Body of pancreas (tissue), 4 donors: ENCODE results near the gene MRPL43. TPM values are rescaled to one million over a fixed set of nuclear protein-coding genes. Genes with fewer than 3 reads are reported as not detected.
A peak's percentile ranks its signal among the peaks of the same experiment; 100 is the strongest.

Experiments used
- ATAC-seq: fragments of 150-250 bp; one replicate; pipeline ENCODE4 v1.9.1; 2016
- DNase-seq, 4 donors: peaks; one replicate each; pipeline ENCODE4 v3.0.0-alpha.2; 2019
- H3K27ac ChIP-seq, 4 donors: fragments of 200-600 bp; sonication (generic); 1 replicate in 3 of 4; 2 replicates in 1 of 4; pipeline versions ENCODE4 v1.5.1 to v1.6.1; 2016 to 2019; ENCODE audit warnings: mild to moderate bottlenecking in 1 of 4, mixed read lengths in 1 of 4, moderate library complexity in 1 of 4
- H3K27me3 ChIP-seq, 2 donors: fragments of 200-600 bp; sonication (generic); one replicate each; pipeline ENCODE4 v1.6.0; 2016; ENCODE audit warnings: mild to moderate bottlenecking in 1 of 2
- H3K36me3 ChIP-seq, 2 donors: fragments of 200-600 bp; sonication (generic); replicated peaks in 1 of 2; 2 replicates each; pipeline ENCODE4 v1.5.1; 2016; ENCODE audit warnings: low read depth in 2 of 2; ENCODE audit not compliant: insufficient read depth in 1 of 2
- H3K4me1 ChIP-seq: fragments of 200-600 bp; sonication (generic); one replicate; pipeline ENCODE4 v1.6.0; 2016
- H3K4me3 ChIP-seq, 2 donors: fragments of 200-600 bp; sonication (generic); 1 replicate in 1 of 2; 2 replicates in 1 of 2; pipeline ENCODE4 v1.5.1; 2016 to 2019
- H3K9me3 ChIP-seq, 3 donors: fragments of 200-600 bp; sonication (generic); 1 replicate in 2 of 3; 2 replicates in 1 of 3; pipeline ENCODE4 v1.5.1; 2016
- POLR2A ChIP-seq, 3 donors: fragments of 450-650 bp; IDR thresholded peaks; one replicate each; pipeline ENCODE4 v1.6.1; 2016; ENCODE audit warnings: antibody characterized with exemption in 3 of 3, mild to moderate bottlenecking in 2 of 3
- WGBS, 2 donors: methylation state at CpG; one replicate each; pipeline ENCODE4 v1.1.5; 2017; 5-methylcytosine and 5-hydroxymethylcytosine counted together
- intact Hi-C: fragments of 100-400 bp; cut with DNase I; formaldehyde crosslinking; loops from one replicate; pipeline ENCODE4 v1.15.1; 2023
- total RNA-seq, 2 donors: library from RNA; depleted of rRNA; stranded (reverse); fragments of >200 nt; gene quantifications; one replicate each; pipeline ENCODE4 v1.1.0, GENCODE V29; 2016
- TF ChIP-seq, protein P1 (sequence below), 7 experiments: fragments of 450-650 bp in 4 of 7; fragments of 200-600 bp in 3 of 7; sonication (generic) in 3 of 7; IDR thresholded peaks; one replicate each; pipeline ENCODE4 v1.5.1; 2016 to 2019; ENCODE audit warnings: antibody characterized with exemption in 7 of 7

The MRPL43 gene
- total RNA-seq, 2 donors from 2014 or later = 53.7 to 90.5 TPM

DNA sequence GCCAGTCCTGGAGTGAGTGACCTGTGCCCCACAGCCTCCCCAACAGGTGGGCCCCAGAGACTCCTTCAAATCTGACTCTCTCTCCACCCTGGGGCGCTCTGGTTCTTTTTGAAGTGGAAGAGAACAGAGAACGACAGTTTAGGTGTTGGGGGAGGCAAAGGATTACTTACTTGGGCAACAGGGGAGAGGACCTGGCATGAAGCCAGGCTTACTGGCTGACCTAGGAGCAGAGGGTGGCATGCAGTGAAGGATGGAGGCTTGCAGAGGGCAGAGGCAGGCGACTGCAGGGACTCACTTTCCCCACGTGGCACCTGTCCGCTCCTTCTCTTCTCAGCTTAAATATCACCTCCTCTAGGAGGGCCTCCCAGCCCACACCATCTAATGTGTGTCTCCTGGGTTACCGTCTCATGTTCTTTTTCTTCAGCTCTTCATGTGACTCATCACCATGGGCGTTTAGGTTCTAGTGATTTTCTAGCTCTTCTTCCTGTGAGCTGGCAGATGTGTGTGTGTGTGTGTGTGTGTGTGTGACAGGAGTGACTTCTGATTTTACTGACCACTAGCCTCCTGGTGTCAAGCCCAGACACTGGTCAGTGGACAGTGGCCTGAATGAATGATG, 27.8 kb upstream of the MRPL43 start:
- intact Hi-C loops = no loop called here
- no peaks in the 10 kb centered on the region for H3K36me3 ChIP-seq
- no peak overlapping the region for H3K27ac ChIP-seq
- 38 to 46% methylated on average over 6 to 7 of the region's 7 CpGs for WGBS, 2 donors
- no peaks in the 10 kb centered on the region for H3K27me3 ChIP-seq
- no peak for TF ChIP-seq POLR2A (IDR thresholded peaks at IDR 0.05)
- TF ChIP-seq, protein P1, sequence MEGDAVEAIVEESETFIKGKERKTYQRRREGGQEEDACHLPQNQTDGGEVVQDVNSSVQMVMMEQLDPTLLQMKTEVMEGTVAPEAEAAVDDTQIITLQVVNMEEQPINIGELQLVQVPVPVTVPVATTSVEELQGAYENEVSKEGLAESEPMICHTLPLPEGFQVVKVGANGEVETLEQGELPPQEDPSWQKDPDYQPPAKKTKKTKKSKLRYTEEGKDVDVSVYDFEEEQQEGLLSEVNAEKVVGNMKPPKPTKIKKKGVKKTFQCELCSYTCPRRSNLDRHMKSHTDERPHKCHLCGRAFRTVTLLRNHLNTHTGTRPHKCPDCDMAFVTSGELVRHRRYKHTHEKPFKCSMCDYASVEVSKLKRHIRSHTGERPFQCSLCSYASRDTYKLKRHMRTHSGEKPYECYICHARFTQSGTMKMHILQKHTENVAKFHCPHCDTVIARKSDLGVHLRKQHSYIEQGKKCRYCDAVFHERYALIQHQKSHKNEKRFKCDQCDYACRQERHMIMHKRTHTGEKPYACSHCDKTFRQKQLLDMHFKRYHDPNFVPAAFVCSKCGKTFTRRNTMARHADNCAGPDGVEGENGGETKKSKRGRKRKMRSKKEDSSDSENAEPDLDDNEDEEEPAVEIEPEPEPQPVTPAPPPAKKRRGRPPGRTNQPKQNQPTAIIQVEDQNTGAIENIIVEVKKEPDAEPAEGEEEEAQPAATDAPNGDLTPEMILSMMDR (IDR thresholded peaks at IDR 0.05) = no peak
- H3K4me1 ChIP-seq = peaks cover 13% of the 10 kb centered on the region
- peak in 1 of 4 donors; percentile 42 for DNase-seq
- no peaks in the 10 kb centered on the region for H3K9me3 ChIP-seq
- H3K4me3 ChIP-seq = no peak overlapping the region
- ATAC-seq = no peak

DNA sequence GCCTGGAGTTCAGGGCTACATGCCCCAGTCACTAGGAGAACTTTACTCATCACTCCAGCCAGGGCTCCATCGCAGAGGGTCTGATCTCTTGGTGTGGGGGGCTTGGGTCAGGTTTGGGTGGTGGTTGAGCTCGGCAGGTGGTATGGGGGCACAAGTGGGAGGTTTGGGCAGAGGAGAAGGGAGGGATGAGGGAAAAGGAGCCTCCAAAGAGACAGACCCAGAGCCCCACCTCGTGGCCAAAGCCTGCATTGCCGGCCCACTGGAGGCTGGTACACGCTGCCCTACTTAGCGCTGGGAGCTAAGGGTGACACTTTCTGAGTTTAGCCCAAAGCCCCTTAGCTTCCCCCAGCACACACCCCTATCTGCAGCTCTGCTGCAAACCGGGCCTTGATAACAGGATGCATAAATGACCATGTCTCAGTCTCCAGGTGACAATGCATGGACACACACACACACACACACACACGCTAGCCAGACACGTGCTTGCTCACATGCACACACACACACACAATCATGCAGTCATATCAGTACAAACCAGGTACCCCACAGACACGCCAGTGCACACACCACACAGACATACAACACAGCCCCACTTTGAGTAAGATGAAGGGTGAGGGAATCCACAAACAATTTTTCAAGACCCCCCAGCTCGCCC, 27.1 kb upstream of the MRPL43 start:
- intact Hi-C loops = no loop called here
- H3K4me3 ChIP-seq = no peak overlapping the region
- no peaks in the 10 kb centered on the region for H3K36me3 ChIP-seq
- DNase-seq = peak; percentile 81 to 91 (median 86)
- no peaks in the 10 kb centered on the region for H3K9me3 ChIP-seq
- peaks cover 13% of the 10 kb centered on the region for H3K4me1 ChIP-seq
- H3K27me3 ChIP-seq = no peaks in the 10 kb centered on the region
- peak; percentile 70 for ATAC-seq
- H3K27ac ChIP-seq = no peak overlapping the region
- TF ChIP-seq POLR2A (IDR thresholded peaks at IDR 0.05) = no peak
- TF ChIP-seq, protein P1 (IDR thresholded peaks at IDR 0.05) = peak; percentile 82 to 95 (median 91)
- WGBS, 2 donors = 5 to 7% methylated on average over 8 to 11 of the region's 11 CpGs

DNA sequence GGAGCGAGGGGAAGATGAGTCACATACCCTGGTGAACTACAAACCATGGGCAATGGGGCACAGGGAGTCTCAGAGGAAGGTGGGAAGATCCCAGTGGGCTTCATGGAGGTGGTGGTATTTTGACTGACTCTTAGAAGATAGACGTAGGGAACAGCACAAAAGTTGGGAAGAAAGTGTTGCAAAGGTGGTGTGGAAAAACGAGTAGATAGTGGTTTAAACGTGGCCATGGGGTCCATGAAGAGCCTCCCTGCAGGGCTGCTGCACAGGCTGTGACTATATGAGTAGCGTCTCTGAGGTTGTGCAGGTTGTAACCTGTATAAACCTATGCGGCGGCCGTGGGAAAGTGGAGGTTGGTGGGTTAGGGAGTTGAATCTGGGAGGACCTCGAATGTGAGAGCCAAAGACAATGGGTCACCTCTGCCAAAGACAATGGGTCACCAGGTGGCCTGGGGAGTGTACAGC, 26.1 kb upstream of the MRPL43 start:
- WGBS, 2 donors = 32 to 39% methylated on average over 9 of the region's 9 CpGs
- Histone ChIP-seq H3K36me3 (no peaks in the 10 kb centered on the region), H3K4me1 (peaks cover 13% of the 10 kb centered on the region), H3K27ac (no peak overlapping the region), H3K4me3 (no peak overlapping the region), H3K27me3 (no peaks in the 10 kb centered on the region), H3K9me3 (no peaks in the 10 kb centered on the region)
- TF ChIP-seq, protein P1 (IDR thresholded peaks at IDR 0.05) = no peak
- no peak for TF ChIP-seq POLR2A (IDR thresholded peaks at IDR 0.05)
- intact Hi-C loops = no loop called here
- no peak for ATAC-seq
- no peak for DNase-seq

DNA sequence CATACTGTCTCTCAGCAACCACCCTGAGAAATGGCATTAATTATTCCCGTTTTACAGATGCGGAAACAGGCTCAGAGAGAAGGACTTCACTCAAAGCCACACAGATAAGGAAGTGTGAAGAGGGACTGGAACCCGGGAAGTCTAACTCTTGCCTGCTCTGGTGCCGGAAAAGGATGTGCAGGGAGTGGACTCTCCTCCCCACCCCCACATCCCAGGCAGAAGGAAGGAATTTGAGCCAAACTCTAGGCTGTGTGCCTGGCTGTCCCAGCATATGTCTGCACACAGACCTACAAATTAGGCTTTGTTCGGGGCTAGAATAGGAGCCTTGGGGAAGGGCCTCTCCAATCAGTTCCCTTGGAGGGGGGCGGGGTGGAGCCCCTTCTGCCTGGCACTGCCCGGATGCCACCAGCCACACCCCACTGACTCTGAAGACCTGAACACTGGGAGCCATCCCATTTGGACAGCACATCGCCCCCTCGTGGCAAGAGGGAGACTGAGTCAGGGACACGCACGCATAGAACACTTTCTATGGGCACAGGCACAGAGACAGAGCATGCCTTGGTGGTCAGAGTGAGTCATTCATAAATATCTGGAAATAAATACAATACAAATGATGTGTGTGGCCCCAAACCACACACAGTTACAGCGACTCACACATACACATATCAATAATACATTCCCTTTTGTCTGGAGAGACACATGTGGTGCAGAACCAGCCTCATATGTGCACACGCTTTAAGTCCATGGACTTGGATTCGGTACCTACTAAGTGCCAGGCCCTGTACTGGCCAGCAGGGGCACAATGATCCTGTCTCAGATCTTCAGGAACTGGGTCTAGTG, 25.4 kb upstream of the MRPL43 start:
- TF ChIP-seq, protein P1 (IDR thresholded peaks at IDR 0.05) = peak; percentile 71 to 98 (median 88)
- no peak for TF ChIP-seq POLR2A (IDR thresholded peaks at IDR 0.05)
- H3K9me3 ChIP-seq = no peaks in the 10 kb centered on the region
- peak overlapping the region in 2 of 4 donors; percentile 14 to 15 for H3K27ac ChIP-seq
- 18 to 23% methylated on average over 11 to 14 of the region's 14 CpGs for WGBS, 2 donors
- ATAC-seq (peak; percentile 81), DNase-seq (peak; percentile 83 to 91 (median 89))
- no peak overlapping the region for H3K4me3 ChIP-seq
- intact Hi-C loops = no loop called here
- H3K27me3 ChIP-seq = no peaks in the 10 kb centered on the region
- H3K36me3 ChIP-seq = no peaks in the 10 kb centered on the region
- H3K4me1 ChIP-seq = peaks cover 13% of the 10 kb centered on the region
